GM23338 (cell line): ENCODE data around the gene CDKAL1. TPM values are rescaled to one million over a fixed set of nuclear protein-coding genes. Genes with fewer than 3 reads are reported as not detected.
A peak's percentile ranks its signal among the peaks of the same experiment; 100 is the strongest.

Experiments used
- ATAC-seq: fragments of 200-7000 bp; cut with Tn5 transposase; 3 replicates; pipeline ENCODE4 v1.9.1; 2020
- DNase-seq: peaks from one replicate; pipeline ENCODE4 v3.0.0-alpha.2; 2015; ENCODE audit warnings: low spot score
- H2AFZ ChIP-seq: fragments of 200-600 bp; sonication (generic); 2 replicates; pipeline ENCODE4 v1.8.0; 2016; ENCODE audit warnings: antibody characterized with exemption, mild to moderate bottlenecking, moderate library complexity
- H3F3A ChIP-seq: fragments of 200-600 bp; sonication (generic); replicated peaks from 2 replicates; pipeline ENCODE4 v1.8.0; 2017; ENCODE audit warnings: antibody characterized with exemption, mixed run types, low read depth
- H3K27ac ChIP-seq: fragments of 200-600 bp; sonication (generic); 2 replicates; pipeline ENCODE4 v1.6.1; 2016; ENCODE audit warnings: low read depth
- H3K27me3 ChIP-seq: fragments of 200-600 bp; sonication (generic); 2 replicates; pipeline ENCODE4 v1.8.0; 2016; ENCODE audit warnings: mild to moderate bottlenecking, mixed run types, moderate library complexity; ENCODE audit not compliant: insufficient read depth
- H3K36me3 ChIP-seq: fragments of 200-600 bp; sonication (generic); 2 replicates; pipeline ENCODE4 v1.8.0; 2016; ENCODE audit warnings: mild to moderate bottlenecking; ENCODE audit not compliant: insufficient read depth
- H3K4me1 ChIP-seq: fragments of 200-600 bp; sonication (generic); 2 replicates; pipeline ENCODE4 v1.8.0; 2016; ENCODE audit warnings: mild to moderate bottlenecking, moderate library complexity; ENCODE audit not compliant: insufficient read depth
- H3K4me2 ChIP-seq: fragments of 200-600 bp; sonication (generic); 2 replicates; pipeline ENCODE4 v1.7.1; 2017; ENCODE audit warnings: mixed run types
- H3K4me3 ChIP-seq: fragments of 200-600 bp; sonication (generic); 2 replicates; pipeline ENCODE4 v1.6.1; 2016; ENCODE audit warnings: mixed run types
- H3K79me2 ChIP-seq: fragments of 200-600 bp; sonication (generic); replicated peaks from 2 replicates; pipeline ENCODE4 v1.8.0; 2017; ENCODE audit warnings: mild to moderate bottlenecking; ENCODE audit not compliant: insufficient read depth
- H3K9me2 ChIP-seq: fragments of 200-600 bp; sonication (generic); 2 replicates; pipeline ENCODE4 v1.8.0; 2017; ENCODE audit not compliant: insufficient read depth
- H4K20me1 ChIP-seq: fragments of 200-600 bp; sonication (generic); replicated peaks from 2 replicates; pipeline ENCODE4 v1.8.0; 2017; ENCODE audit warnings: mild to moderate bottlenecking; ENCODE audit not compliant: insufficient read depth
- H3K27ac Mint-ChIP-seq: 2 replicates; pipeline ENCODE4 v1.8.0; 2020; ENCODE audit warnings: inconsistent platforms, mild to moderate bottlenecking, moderate library complexity, mixed read lengths
- H3K27me3 Mint-ChIP-seq: 3 replicates; pipeline ENCODE4 v1.8.0; 2022; ENCODE audit warnings: low read depth, mild to moderate bottlenecking, moderate library complexity, mixed read lengths, inconsistent platforms; ENCODE audit not compliant: insufficient read depth, poor library complexity
- H3K36me3 Mint-ChIP-seq: 3 replicates; pipeline ENCODE4 v1.8.0; 2021; ENCODE audit warnings: low read depth, mild to moderate bottlenecking, inconsistent platforms, moderate library complexity, mixed read lengths
- H3K4me1 Mint-ChIP-seq: 3 replicates; pipeline ENCODE4 v1.8.0; 2020; ENCODE audit warnings: mild to moderate bottlenecking, inconsistent platforms, mixed read lengths
- H3K4me3 Mint-ChIP-seq: 3 replicates; pipeline ENCODE4 v1.8.0; 2021; ENCODE audit warnings: moderate library complexity, mild to moderate bottlenecking, inconsistent platforms, mixed read lengths
- H3K9me3 Mint-ChIP-seq: 3 replicates; pipeline ENCODE4 v1.8.0; 2020; ENCODE audit warnings: moderate library complexity, mild to moderate bottlenecking, inconsistent platforms, mixed read lengths
- CREB1 ChIP-seq: fragments of 250-450 bp; sonication (Bioruptor Pico); IDR thresholded peaks from 2 replicates; pipeline ENCODE4 v1.5.0; 2020; ENCODE audit warnings: low read depth, mild to moderate bottlenecking, moderate library complexity
- EZH2 ChIP-seq: fragments of 200-600 bp; sonication (generic); IDR thresholded peaks from one replicate; pipeline ENCODE4 v1.8.0; 2017; ENCODE audit warnings: antibody characterized with exemption, mild to moderate bottlenecking, low read depth; ENCODE audit not compliant: unreplicated experiment
- EZH2phosphoT487 ChIP-seq: fragments of 200-600 bp; sonication (generic); IDR thresholded peaks from one replicate; pipeline ENCODE4 v1.8.1; 2018; ENCODE audit warnings: antibody characterized with exemption; ENCODE audit not compliant: unreplicated experiment
- JUNB ChIP-seq: IDR thresholded peaks from one replicate; pipeline ENCODE4 v1.6.1; 2016; ENCODE audit warnings: antibody characterized with exemption; ENCODE audit not compliant: unreplicated experiment
- NANOG ChIP-seq: IDR thresholded peaks from 2 replicates; pipeline ENCODE4 v1.6.1; 2016; ENCODE audit warnings: antibody characterized with exemption, borderline replicate concordance
- POLR2AphosphoS5 ChIP-seq: IDR thresholded peaks from 2 replicates; pipeline ENCODE4 v1.6.1; 2016; ENCODE audit warnings: antibody characterized with exemption, low read depth
- STAT1 ChIP-seq: IDR thresholded peaks from one replicate; pipeline ENCODE4 v1.6.1; 2016; ENCODE audit warnings: antibody characterized with exemption; ENCODE audit not compliant: unreplicated experiment
- ZNF114 ChIP-seq: fragments of 250-450 bp; sonication (Bioruptor Pico); IDR thresholded peaks from 2 replicates; pipeline ENCODE4 v1.5.0; 2020; ENCODE audit warnings: mild to moderate bottlenecking, moderate library complexity
- ZNF331 ChIP-seq: fragments of 250-450 bp; sonication (Bioruptor Pico); IDR thresholded peaks from 2 replicates; pipeline ENCODE4 v1.5.0; 2020; ENCODE audit warnings: low read depth, mild to moderate bottlenecking, moderate library complexity
- polyA plus RNA-seq: library from polyadenylated mRNA; unstranded; fragments of >200 nt; fragmentation: Nextera tagmentation; extraction: Ambion mirVana; gene quantifications from 2 replicates; pipeline ENCODE4 v1.2.1, GENCODE V29; 2016
- total RNA-seq: library from RNA; depleted of rRNA; stranded (reverse); fragments of >200 nt; shearing (Covaris generic); gene quantifications from 2 replicates; pipeline ENCODE4 v1.2.3, GENCODE V29; 2014
- TF ChIP-seq, protein P1 (sequence below): IDR thresholded peaks from 2 replicates; pipeline ENCODE4 v1.6.1; 2016; ENCODE audit warnings: antibody characterized with exemption
- TF ChIP-seq, protein P2 (sequence below): fragments of 250-450 bp; sonication (Bioruptor Pico); IDR thresholded peaks from 2 replicates; pipeline ENCODE4 v1.5.0; 2020; ENCODE audit warnings: mild to moderate bottlenecking, moderate library complexity
- TF ChIP-seq, protein P3 (sequence below), 2 experiments: fragments of 200-600 bp in 1 of 2; sonication (generic) in 1 of 2; conservative IDR thresholded peaks; 2 replicates each; pipeline versions ENCODE4 v1.5.1 to v1.6.1; 2016 to 2017; ENCODE audit warnings: antibody characterized with exemption in 2 of 2, low read depth in 2 of 2, mild to moderate bottlenecking in 2 of 2, moderate library complexity in 1 of 2
- TF ChIP-seq, protein P4 (sequence below): IDR thresholded peaks from one replicate; pipeline ENCODE4 v1.6.1; 2018; ENCODE audit warnings: antibody characterized with exemption; ENCODE audit not compliant: unreplicated experiment

The CDKAL1 gene
- total and polyA plus RNA-seq, 2 experiments from 2014 or later: 17.8 to 35.0 TPM

DNA sequence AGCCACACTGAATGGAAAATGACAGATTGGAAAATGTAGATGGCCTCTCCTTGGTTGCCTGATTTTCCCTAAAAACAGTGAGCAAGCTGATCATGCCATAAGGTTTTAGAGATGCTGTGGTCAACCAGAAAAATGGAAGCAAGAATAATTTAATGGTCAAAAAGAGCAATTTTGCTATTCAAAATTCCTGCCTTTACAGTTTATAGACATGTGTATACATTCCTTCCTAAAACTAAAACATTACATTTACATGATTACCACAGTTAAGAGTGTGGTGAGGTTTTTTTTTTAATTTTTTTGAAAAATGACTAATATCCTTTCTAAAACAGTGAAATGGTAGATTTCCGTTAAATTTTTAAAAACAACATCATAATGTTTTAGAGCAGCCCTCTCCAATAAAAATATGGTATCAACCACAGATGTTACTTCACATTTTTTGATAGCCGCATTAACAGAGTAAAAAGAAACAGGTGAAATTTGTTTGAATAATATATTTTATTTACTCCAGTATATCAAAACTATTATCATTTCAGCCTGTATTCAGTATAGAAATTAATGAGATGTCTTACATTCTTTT, 652.3 kb downstream of the CDKAL1 start:
- peak overlapping the region; percentile 22; the same call in 1 of the 2 replicates for H3K4me2 ChIP-seq
- H3K4me1 Mint-ChIP-seq: peaks cover 69% of the 10 kb centered on the region

More for the DNA sequence above, 652.3 kb downstream of the CDKAL1 start:
- TF ChIP-seq, protein P1, sequence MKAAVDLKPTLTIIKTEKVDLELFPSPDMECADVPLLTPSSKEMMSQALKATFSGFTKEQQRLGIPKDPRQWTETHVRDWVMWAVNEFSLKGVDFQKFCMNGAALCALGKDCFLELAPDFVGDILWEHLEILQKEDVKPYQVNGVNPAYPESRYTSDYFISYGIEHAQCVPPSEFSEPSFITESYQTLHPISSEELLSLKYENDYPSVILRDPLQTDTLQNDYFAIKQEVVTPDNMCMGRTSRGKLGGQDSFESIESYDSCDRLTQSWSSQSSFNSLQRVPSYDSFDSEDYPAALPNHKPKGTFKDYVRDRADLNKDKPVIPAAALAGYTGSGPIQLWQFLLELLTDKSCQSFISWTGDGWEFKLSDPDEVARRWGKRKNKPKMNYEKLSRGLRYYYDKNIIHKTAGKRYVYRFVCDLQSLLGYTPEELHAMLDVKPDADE: no peak
- TF ChIP-seq EZH2phosphoT487 (no peak), JUNB (no peak), CREB1 (no peak), STAT1 (no peak), EZH2 (no peak), NANOG (no peak), ZNF331 (CRISPR knock-in tag) (no peak), ZNF114 (CRISPR knock-in tag) (no peak), POLR2AphosphoS5 (no peak)
- TF ChIP-seq, protein P2, sequence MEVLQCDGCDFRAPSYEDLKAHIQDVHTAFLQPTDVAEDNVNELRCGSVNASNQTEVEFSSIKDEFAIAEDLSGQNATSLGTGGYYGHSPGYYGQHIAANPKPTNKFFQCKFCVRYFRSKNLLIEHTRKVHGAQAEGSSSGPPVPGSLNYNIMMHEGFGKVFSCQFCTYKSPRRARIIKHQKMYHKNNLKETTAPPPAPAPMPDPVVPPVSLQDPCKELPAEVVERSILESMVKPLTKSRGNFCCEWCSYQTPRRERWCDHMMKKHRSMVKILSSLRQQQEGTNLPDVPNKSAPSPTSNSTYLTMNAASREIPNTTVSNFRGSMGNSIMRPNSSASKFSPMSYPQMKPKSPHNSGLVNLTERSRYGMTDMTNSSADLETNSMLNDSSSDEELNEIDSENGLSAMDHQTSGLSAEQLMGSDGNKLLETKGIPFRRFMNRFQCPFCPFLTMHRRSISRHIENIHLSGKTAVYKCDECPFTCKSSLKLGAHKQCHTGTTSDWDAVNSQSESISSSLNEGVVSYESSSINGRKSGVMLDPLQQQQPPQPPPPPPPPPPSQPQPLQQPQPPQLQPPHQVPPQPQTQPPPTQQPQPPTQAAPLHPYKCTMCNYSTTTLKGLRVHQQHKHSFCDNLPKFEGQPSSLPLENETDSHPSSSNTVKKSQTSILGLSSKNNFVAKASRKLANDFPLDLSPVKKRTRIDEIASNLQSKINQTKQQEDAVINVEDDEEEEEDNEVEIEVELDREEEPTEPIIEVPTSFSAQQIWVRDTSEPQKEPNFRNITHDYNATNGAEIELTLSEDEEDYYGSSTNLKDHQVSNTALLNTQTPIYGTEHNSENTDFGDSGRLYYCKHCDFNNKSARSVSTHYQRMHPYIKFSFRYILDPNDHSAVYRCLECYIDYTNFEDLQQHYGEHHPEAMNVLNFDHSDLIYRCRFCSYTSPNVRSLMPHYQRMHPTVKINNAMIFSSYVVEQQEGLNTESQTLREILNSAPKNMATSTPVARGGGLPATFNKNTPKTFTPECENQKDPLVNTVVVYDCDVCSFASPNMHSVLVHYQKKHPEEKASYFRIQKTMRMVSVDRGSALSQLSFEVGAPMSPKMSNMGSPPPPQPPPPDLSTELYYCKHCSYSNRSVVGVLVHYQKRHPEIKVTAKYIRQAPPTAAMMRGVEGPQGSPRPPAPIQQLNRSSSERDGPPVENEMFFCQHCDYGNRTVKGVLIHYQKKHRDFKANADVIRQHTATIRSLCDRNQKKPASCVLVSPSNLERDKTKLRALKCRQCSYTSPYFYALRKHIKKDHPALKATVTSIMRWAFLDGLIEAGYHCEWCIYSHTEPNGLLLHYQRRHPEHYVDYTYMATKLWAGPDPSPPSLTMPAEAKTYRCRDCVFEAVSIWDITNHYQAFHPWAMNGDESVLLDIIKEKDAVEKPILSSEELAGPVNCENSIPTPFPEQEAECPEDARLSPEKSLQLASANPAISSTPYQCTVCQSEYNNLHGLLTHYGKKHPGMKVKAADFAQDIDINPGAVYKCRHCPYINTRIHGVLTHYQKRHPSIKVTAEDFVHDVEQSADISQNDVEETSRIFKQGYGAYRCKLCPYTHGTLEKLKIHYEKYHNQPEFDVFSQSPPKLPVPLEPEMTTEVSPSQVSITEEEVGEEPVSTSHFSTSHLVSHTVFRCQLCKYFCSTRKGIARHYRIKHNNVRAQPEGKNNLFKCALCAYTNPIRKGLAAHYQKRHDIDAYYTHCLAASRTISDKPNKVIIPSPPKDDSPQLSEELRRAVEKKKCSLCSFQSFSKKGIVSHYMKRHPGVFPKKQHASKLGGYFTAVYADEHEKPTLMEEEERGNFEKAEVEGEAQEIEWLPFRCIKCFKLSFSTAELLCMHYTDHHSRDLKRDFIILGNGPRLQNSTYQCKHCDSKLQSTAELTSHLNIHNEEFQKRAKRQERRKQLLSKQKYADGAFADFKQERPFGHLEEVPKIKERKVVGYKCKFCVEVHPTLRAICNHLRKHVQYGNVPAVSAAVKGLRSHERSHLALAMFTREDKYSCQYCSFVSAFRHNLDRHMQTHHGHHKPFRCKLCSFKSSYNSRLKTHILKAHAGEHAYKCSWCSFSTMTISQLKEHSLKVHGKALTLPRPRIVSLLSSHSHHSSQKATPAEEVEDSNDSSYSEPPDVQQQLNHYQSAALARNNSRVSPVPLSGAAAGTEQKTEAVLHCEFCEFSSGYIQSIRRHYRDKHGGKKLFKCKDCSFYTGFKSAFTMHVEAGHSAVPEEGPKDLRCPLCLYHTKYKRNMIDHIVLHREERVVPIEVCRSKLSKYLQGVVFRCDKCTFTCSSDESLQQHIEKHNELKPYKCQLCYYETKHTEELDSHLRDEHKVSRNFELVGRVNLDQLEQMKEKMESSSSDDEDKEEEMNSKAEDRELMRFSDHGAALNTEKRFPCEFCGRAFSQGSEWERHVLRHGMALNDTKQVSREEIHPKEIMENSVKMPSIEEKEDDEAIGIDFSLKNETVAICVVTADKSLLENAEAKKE (CRISPR knock-in tag): no peak
- TF ChIP-seq, protein P3, sequence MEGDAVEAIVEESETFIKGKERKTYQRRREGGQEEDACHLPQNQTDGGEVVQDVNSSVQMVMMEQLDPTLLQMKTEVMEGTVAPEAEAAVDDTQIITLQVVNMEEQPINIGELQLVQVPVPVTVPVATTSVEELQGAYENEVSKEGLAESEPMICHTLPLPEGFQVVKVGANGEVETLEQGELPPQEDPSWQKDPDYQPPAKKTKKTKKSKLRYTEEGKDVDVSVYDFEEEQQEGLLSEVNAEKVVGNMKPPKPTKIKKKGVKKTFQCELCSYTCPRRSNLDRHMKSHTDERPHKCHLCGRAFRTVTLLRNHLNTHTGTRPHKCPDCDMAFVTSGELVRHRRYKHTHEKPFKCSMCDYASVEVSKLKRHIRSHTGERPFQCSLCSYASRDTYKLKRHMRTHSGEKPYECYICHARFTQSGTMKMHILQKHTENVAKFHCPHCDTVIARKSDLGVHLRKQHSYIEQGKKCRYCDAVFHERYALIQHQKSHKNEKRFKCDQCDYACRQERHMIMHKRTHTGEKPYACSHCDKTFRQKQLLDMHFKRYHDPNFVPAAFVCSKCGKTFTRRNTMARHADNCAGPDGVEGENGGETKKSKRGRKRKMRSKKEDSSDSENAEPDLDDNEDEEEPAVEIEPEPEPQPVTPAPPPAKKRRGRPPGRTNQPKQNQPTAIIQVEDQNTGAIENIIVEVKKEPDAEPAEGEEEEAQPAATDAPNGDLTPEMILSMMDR (conservative IDR thresholded peaks at IDR 0.05; ENCODE audit: low read depth in 2 of 2): no peak
- TF ChIP-seq, protein P4, sequence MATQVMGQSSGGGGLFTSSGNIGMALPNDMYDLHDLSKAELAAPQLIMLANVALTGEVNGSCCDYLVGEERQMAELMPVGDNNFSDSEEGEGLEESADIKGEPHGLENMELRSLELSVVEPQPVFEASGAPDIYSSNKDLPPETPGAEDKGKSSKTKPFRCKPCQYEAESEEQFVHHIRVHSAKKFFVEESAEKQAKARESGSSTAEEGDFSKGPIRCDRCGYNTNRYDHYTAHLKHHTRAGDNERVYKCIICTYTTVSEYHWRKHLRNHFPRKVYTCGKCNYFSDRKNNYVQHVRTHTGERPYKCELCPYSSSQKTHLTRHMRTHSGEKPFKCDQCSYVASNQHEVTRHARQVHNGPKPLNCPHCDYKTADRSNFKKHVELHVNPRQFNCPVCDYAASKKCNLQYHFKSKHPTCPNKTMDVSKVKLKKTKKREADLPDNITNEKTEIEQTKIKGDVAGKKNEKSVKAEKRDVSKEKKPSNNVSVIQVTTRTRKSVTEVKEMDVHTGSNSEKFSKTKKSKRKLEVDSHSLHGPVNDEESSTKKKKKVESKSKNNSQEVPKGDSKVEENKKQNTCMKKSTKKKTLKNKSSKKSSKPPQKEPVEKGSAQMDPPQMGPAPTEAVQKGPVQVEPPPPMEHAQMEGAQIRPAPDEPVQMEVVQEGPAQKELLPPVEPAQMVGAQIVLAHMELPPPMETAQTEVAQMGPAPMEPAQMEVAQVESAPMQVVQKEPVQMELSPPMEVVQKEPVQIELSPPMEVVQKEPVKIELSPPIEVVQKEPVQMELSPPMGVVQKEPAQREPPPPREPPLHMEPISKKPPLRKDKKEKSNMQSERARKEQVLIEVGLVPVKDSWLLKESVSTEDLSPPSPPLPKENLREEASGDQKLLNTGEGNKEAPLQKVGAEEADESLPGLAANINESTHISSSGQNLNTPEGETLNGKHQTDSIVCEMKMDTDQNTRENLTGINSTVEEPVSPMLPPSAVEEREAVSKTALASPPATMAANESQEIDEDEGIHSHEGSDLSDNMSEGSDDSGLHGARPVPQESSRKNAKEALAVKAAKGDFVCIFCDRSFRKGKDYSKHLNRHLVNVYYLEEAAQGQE: no peak
- peak overlapping the region; percentile 92 for H3K27ac Mint-ChIP-seq
- peak overlapping the region; percentile 84 for H3K27ac ChIP-seq
- H3K4me3 ChIP-seq: no peak overlapping the region
- DNase-seq: no peak
- no peak for ATAC-seq
- peaks cover 2% of the 10 kb centered on the region; the same call in 2 of the 3 replicates for H3K9me3 Mint-ChIP-seq
- H3F3A ChIP-seq: no peaks in the 10 kb centered on the region; the same call in 1 of the 2 replicates
- no peaks in the 10 kb centered on the region for H3K79me2 ChIP-seq
- H4K20me1 ChIP-seq: no peaks in the 10 kb centered on the region
- no peaks in the 10 kb centered on the region for H3K36me3 ChIP-seq
- no peaks in the 10 kb centered on the region for H3K9me2 ChIP-seq
- peaks cover 71% of the 10 kb centered on the region for H3K4me1 ChIP-seq
- H2AFZ ChIP-seq: no peak overlapping the region
- H3K36me3 Mint-ChIP-seq: peaks cover 12% of the 10 kb centered on the region
- H3K4me3 Mint-ChIP-seq: no peak overlapping the region
- H3K27me3 ChIP-seq: no peaks in the 10 kb centered on the region
- peaks cover 8% of the 10 kb centered on the region for H3K27me3 Mint-ChIP-seq
